Measurements from ENCODE around the gene HOGA1.

DNA sequence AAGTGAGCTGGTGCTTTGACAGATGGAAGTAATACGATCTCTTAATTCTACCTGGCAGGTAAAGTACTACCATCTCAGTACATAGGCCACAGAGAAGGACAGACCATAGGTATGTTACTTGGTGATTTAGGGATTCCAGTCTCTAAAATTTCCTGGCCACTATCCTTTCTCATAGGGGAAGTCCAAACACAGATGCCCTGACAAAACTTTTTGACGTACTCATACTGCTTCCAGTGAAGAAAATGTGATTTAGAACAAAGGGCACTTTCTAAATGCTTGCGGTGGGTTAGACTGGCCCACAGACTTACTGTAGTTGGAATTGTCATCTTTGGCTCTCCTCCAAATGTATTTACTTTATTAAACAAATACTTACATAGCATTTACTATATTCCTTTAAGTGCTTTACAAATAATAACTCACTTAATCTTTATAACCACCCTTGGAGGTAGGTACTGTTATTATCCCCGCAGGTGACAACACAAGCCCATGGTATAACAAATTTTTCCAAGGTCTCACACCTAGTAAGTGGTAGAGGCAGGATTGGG, 59.3 kb downstream of the HOGA1 start:
- TF ChIP-seq, protein P1, sequence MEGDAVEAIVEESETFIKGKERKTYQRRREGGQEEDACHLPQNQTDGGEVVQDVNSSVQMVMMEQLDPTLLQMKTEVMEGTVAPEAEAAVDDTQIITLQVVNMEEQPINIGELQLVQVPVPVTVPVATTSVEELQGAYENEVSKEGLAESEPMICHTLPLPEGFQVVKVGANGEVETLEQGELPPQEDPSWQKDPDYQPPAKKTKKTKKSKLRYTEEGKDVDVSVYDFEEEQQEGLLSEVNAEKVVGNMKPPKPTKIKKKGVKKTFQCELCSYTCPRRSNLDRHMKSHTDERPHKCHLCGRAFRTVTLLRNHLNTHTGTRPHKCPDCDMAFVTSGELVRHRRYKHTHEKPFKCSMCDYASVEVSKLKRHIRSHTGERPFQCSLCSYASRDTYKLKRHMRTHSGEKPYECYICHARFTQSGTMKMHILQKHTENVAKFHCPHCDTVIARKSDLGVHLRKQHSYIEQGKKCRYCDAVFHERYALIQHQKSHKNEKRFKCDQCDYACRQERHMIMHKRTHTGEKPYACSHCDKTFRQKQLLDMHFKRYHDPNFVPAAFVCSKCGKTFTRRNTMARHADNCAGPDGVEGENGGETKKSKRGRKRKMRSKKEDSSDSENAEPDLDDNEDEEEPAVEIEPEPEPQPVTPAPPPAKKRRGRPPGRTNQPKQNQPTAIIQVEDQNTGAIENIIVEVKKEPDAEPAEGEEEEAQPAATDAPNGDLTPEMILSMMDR (IDR thresholded peaks at IDR 0.05), result no peak
- TF ChIP-seq POLR2A (IDR thresholded peaks at IDR 0.05), result no peak
